ENCODE measurements around the gene CHCHD3. TPM values are rescaled to one million over a fixed set of nuclear protein-coding genes. Genes with fewer than 3 reads are reported as not detected.

The CHCHD3 gene
- total RNA-seq, 1 experiment from 2014 or later = 83.5 TPM

DNA sequence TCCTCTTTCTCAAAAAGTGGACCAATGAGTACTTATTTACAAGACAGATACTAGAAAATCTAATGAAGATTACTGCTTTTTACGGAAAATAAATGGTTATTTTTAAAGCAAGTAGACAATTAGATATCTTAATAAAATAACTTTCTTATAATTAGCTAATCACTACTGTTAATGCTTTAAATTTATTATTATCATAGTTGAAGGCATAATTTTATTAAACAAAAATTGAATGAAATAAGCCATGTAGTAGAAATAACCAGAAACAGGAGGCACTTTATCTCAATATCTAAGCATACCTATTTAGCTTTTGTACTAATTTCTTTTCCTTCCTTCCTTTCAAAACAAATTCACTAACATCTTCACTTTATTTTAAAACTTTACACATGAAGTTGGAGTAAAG lies 134.9 kb downstream of the CHCHD3 start:
- peaks cover 60% of the 10 kb centered on the region for H3K79me2 ChIP-seq (ENCODE audit: low read length)
- H3K27ac ChIP-seq (ENCODE audit: low read length) = no peak overlapping the region
- H3K4me2 ChIP-seq (ENCODE audit: low read depth, low read length, poor library complexity, severe bottlenecking) = no peak overlapping the region
- no peaks in the 10 kb centered on the region for H3K9me2 ChIP-seq (replicated peaks; ENCODE audit: insufficient read depth, low read length)
- no peak overlapping the region for H3K4me3 ChIP-seq (ENCODE audit: low read length)
- H2AFZ ChIP-seq (ENCODE audit: low read length) = no peak overlapping the region
- no peak for DNase-seq
- no peaks in the 10 kb centered on the region for H3K36me3 ChIP-seq (ENCODE audit: insufficient read depth, low read length)
- H3K4me1 ChIP-seq (ENCODE audit: low read length) = 0 out of 2 replicates have a peak, but pooled peaks cover 2% of the 10 kb centered on the region
- no peaks in the 10 kb centered on the region for H3K27me3 ChIP-seq (ENCODE audit: low read length)
- H4K20me1 ChIP-seq (ENCODE audit: insufficient read depth, low read depth, low read length) = no peaks in the 10 kb centered on the region
- no peaks in the 10 kb centered on the region for H3K9me3 ChIP-seq (ENCODE audit: low read length)
- H3K9ac ChIP-seq (ENCODE audit: low read length) = no peak overlapping the region

- Histone ChIP-seq H3K79me2 (ENCODE audit: low read length) (peaks cover 62% of the 10 kb centered on the region), H2AFZ (ENCODE audit: low read length) (no peak overlapping the region), H3K36me3 (ENCODE audit: insufficient read depth, low read length) (no peaks in the 10 kb centered on the region), H3K4me1 (ENCODE audit: low read length) (peaks cover 9% of the 10 kb centered on the region; the same call in 1 of the 2 replicates), H3K4me2 (ENCODE audit: low read depth, low read length, poor library complexity, severe bottlenecking) (no peak overlapping the region), H4K20me1 (ENCODE audit: insufficient read depth, low read depth, low read length) (no peaks in the 10 kb centered on the region), H3K9me3 (ENCODE audit: low read length) (no peaks in the 10 kb centered on the region), H3K9ac (ENCODE audit: low read length) (no peak overlapping the region), H3K4me3 (ENCODE audit: low read length) (no peak overlapping the region), H3K27ac (ENCODE audit: low read length) (no peak overlapping the region), H3K27me3 (ENCODE audit: low read length) (no peaks in the 10 kb centered on the region), H3K9me2 (replicated peaks; ENCODE audit: insufficient read depth, low read length) (no peaks in the 10 kb centered on the region)
- DNase-seq = no peak
Observed at GRCh38 chr7:132944774-132945173, 137.1 kb downstream of the CHCHD3 start.

DNA sequence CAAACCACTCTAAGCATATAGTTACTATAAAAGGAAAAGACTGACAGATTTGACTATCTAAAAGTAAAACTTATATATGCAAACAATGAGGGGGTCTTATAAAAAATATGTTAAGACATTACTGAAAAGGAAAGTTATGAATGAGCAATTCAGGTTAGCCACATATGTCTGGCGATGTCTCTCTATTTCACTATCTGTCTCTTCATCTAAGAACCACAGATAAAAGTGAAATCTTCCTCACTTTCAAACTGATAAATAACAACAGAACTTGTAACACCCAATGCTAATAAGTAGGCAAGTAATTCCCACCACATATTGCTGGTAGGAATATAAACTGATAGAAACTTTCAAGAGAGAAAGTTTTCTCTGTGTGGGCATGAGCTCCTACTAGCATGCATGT lies 138.2 kb downstream of the CHCHD3 start:
- H3K9me3 ChIP-seq (ENCODE audit: low read length) = no peaks in the 10 kb centered on the region
- peaks cover 9% of the 10 kb centered on the region; the same call in 1 of the 2 replicates for H3K4me1 ChIP-seq (ENCODE audit: low read length)
- no peaks in the 10 kb centered on the region for H4K20me1 ChIP-seq (ENCODE audit: insufficient read depth, low read depth, low read length)
- H3K9ac ChIP-seq (ENCODE audit: low read length) = no peak overlapping the region
- no peak overlapping the region for H3K4me2 ChIP-seq (ENCODE audit: low read depth, low read length, poor library complexity, severe bottlenecking)
- no peak overlapping the region for H2AFZ ChIP-seq (ENCODE audit: low read length)
- H3K79me2 ChIP-seq (ENCODE audit: low read length) = peaks cover 74% of the 10 kb centered on the region
- no peak overlapping the region for H3K27ac ChIP-seq (ENCODE audit: low read length)
- no peaks in the 10 kb centered on the region for H3K36me3 ChIP-seq (ENCODE audit: insufficient read depth, low read length)
- DNase-seq = no peak
- no peak overlapping the region for H3K4me3 ChIP-seq (ENCODE audit: low read length)
- H3K27me3 ChIP-seq (ENCODE audit: low read length) = no peaks in the 10 kb centered on the region
- H3K9me2 ChIP-seq (replicated peaks; ENCODE audit: insufficient read depth, low read length) = no peaks in the 10 kb centered on the region

- no peak for DNase-seq
- no peak overlapping the region for H3K4me3 ChIP-seq (ENCODE audit: low read length)
- H3K9me2 ChIP-seq (replicated peaks; ENCODE audit: insufficient read depth, low read length) = no peaks in the 10 kb centered on the region
- H3K9ac ChIP-seq (ENCODE audit: low read length) = no peak overlapping the region
- no peak overlapping the region for H3K27ac ChIP-seq (ENCODE audit: low read length)
- H3K4me2 ChIP-seq (ENCODE audit: low read depth, low read length, poor library complexity, severe bottlenecking) = no peak overlapping the region
- H3K27me3 ChIP-seq (ENCODE audit: low read length) = no peaks in the 10 kb centered on the region
- H3K36me3 ChIP-seq (ENCODE audit: insufficient read depth, low read length) = no peaks in the 10 kb centered on the region
- no peaks in the 10 kb centered on the region for H3K9me3 ChIP-seq (ENCODE audit: low read length)
- H2AFZ ChIP-seq (ENCODE audit: low read length) = no peak overlapping the region
- H3K4me1 ChIP-seq (ENCODE audit: low read length) = peaks cover 9% of the 10 kb centered on the region; the same call in 1 of the 2 replicates
- peaks cover 74% of the 10 kb centered on the region for H3K79me2 ChIP-seq (ENCODE audit: low read length)
- H4K20me1 ChIP-seq (ENCODE audit: insufficient read depth, low read depth, low read length) = no peaks in the 10 kb centered on the region
Observed at GRCh38 chr7:132942701-132943100, 139.2 kb downstream of the CHCHD3 start.

- Histone ChIP-seq H3K27me3 (ENCODE audit: low read length) (no peaks in the 10 kb centered on the region), H3K27ac (ENCODE audit: low read length) (no peak overlapping the region), H2AFZ (ENCODE audit: low read length) (no peak overlapping the region), H3K9me2 (replicated peaks; ENCODE audit: insufficient read depth, low read length) (no peaks in the 10 kb centered on the region), H3K79me2 (ENCODE audit: low read length) (peaks cover 81% of the 10 kb centered on the region), H3K36me3 (ENCODE audit: insufficient read depth, low read length) (no peaks in the 10 kb centered on the region), H3K9me3 (ENCODE audit: low read length) (no peaks in the 10 kb centered on the region), H3K9ac (ENCODE audit: low read length) (no peak overlapping the region), H3K4me2 (ENCODE audit: low read depth, low read length, poor library complexity, severe bottlenecking) (no peak overlapping the region), H4K20me1 (ENCODE audit: insufficient read depth, low read depth, low read length) (no peaks in the 10 kb centered on the region), H3K4me3 (ENCODE audit: low read length) (no peak overlapping the region), H3K4me1 (ENCODE audit: low read length) (peaks cover 9% of the 10 kb centered on the region; the same call in 1 of the 2 replicates)
- no peak for DNase-seq
Observed at GRCh38 chr7:132941905-132942304, 140.0 kb downstream of the CHCHD3 start.

GRCh38 chr7:132941428-132941827 lies 140.5 kb downstream of the CHCHD3 start:
- H3K27ac ChIP-seq (ENCODE audit: low read length) = no peak overlapping the region
- no peak overlapping the region for H2AFZ ChIP-seq (ENCODE audit: low read length)
- no peaks in the 10 kb centered on the region for H3K9me2 ChIP-seq (replicated peaks; ENCODE audit: insufficient read depth, low read length)
- H3K9ac ChIP-seq (ENCODE audit: low read length) = no peak overlapping the region
- no peaks in the 10 kb centered on the region for H3K27me3 ChIP-seq (ENCODE audit: low read length)
- H3K4me2 ChIP-seq (ENCODE audit: low read depth, low read length, poor library complexity, severe bottlenecking) = no peak overlapping the region
- H3K36me3 ChIP-seq (ENCODE audit: insufficient read depth, low read length) = no peaks in the 10 kb centered on the region
- H3K4me3 ChIP-seq (ENCODE audit: low read length) = no peak overlapping the region
- H4K20me1 ChIP-seq (ENCODE audit: insufficient read depth, low read depth, low read length) = no peaks in the 10 kb centered on the region
- H3K9me3 ChIP-seq (ENCODE audit: low read length) = no peaks in the 10 kb centered on the region
- H3K4me1 ChIP-seq (ENCODE audit: low read length) = peaks cover 9% of the 10 kb centered on the region; the same call in 1 of the 2 replicates
- no peak for DNase-seq
- peaks cover 85% of the 10 kb centered on the region for H3K79me2 ChIP-seq (ENCODE audit: low read length)

DNA sequence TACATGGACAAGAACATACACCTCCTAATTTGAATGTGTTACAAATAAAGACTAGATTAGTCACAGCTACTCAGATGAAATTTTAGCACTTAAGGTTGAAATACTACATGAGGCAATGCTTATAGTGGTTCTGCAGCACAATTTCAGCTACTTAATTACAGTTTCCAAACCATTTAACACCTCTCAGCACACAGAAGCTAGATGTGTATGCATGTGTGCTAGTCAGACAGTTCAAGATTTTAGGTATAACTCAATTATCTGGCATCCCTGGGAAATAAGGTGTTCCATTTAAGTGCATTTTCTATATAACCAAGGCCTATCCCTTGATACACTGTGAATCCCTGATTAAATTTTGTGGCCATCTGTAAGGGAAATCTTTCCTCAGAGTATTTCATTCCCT lies 141.8 kb downstream of the CHCHD3 start:
- Histone ChIP-seq H3K36me3 (ENCODE audit: insufficient read depth, low read length) (no peaks in the 10 kb centered on the region), H3K4me2 (ENCODE audit: low read depth, low read length, poor library complexity, severe bottlenecking) (no peak overlapping the region), H3K9me2 (replicated peaks; ENCODE audit: insufficient read depth, low read length) (no peaks in the 10 kb centered on the region), H3K27me3 (ENCODE audit: low read length) (no peaks in the 10 kb centered on the region), H3K27ac (ENCODE audit: low read length) (no peak overlapping the region), H2AFZ (ENCODE audit: low read length) (no peak overlapping the region), H3K4me1 (ENCODE audit: low read length) (peaks cover 9% of the 10 kb centered on the region; the same call in 1 of the 2 replicates), H3K4me3 (ENCODE audit: low read length) (no peak overlapping the region), H3K79me2 (ENCODE audit: low read length) (peaks cover 86% of the 10 kb centered on the region), H3K9ac (ENCODE audit: low read length) (no peak overlapping the region), H3K9me3 (ENCODE audit: low read length) (no peaks in the 10 kb centered on the region), H4K20me1 (ENCODE audit: insufficient read depth, low read depth, low read length) (no peaks in the 10 kb centered on the region)
- no peak for DNase-seq

GRCh38 chr7:132939495-132939894 lies 142.4 kb downstream of the CHCHD3 start:
- H3K79me2 ChIP-seq (ENCODE audit: low read length) = peaks cover 91% of the 10 kb centered on the region
- no peaks in the 10 kb centered on the region for H3K9me3 ChIP-seq (ENCODE audit: low read length)
- H3K4me1 ChIP-seq (ENCODE audit: low read length) = peaks cover 10% of the 10 kb centered on the region
- H3K27ac ChIP-seq (ENCODE audit: low read length) = no peak overlapping the region
- DNase-seq = no peak
- no peaks in the 10 kb centered on the region for H3K9me2 ChIP-seq (replicated peaks; ENCODE audit: insufficient read depth, low read length)
- H3K4me2 ChIP-seq (ENCODE audit: low read depth, low read length, poor library complexity, severe bottlenecking) = no peak overlapping the region
- H2AFZ ChIP-seq (ENCODE audit: low read length) = no peak overlapping the region
- H3K9ac ChIP-seq (ENCODE audit: low read length) = no peak overlapping the region
- H3K27me3 ChIP-seq (ENCODE audit: low read length) = no peaks in the 10 kb centered on the region
- no peaks in the 10 kb centered on the region for H3K36me3 ChIP-seq (ENCODE audit: insufficient read depth, low read length)
- H4K20me1 ChIP-seq (ENCODE audit: insufficient read depth, low read depth, low read length) = no peaks in the 10 kb centered on the region
- H3K4me3 ChIP-seq (ENCODE audit: low read length) = no peak overlapping the region

DNA sequence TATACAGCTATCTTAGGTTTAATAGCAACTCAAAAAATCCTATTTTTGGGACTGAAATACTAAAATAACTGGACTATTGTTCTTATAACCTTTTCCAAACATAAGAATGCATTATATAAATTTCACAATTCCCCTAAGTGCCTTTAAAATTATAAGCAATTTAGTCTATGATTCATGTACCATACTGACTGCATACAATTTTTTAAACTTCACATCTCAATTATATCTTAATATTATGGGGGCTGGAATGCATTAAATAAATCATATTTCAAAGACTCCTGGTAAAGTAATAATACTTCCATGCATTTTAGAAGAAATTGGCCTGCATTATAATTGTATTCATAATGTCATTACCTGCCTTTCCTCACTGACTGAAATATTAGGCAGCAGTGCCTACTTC lies 144.6 kb downstream of the CHCHD3 start:
- no peaks in the 10 kb centered on the region for H3K9me2 ChIP-seq (replicated peaks; ENCODE audit: insufficient read depth, low read length)
- H3K36me3 ChIP-seq (ENCODE audit: insufficient read depth, low read length) = no peaks in the 10 kb centered on the region
- no peak for DNase-seq
- H4K20me1 ChIP-seq (ENCODE audit: insufficient read depth, low read depth, low read length) = no peaks in the 10 kb centered on the region
- no peak overlapping the region for H3K4me2 ChIP-seq (ENCODE audit: low read depth, low read length, poor library complexity, severe bottlenecking)
- no peak overlapping the region for H3K9ac ChIP-seq (ENCODE audit: low read length)
- no peaks in the 10 kb centered on the region for H3K9me3 ChIP-seq (ENCODE audit: low read length)
- peaks cover 15% of the 10 kb centered on the region for H3K4me1 ChIP-seq (ENCODE audit: low read length)
- no peaks in the 10 kb centered on the region for H3K27me3 ChIP-seq (ENCODE audit: low read length)
- no peak overlapping the region for H3K27ac ChIP-seq (ENCODE audit: low read length)
- H3K4me3 ChIP-seq (ENCODE audit: low read length) = no peak overlapping the region
- H2AFZ ChIP-seq (ENCODE audit: low read length) = no peak overlapping the region
- H3K79me2 ChIP-seq (ENCODE audit: low read length) = peaks cover 97% of the 10 kb centered on the region
